Measurements from ENCODE around the gene CFAP69.

DNA sequence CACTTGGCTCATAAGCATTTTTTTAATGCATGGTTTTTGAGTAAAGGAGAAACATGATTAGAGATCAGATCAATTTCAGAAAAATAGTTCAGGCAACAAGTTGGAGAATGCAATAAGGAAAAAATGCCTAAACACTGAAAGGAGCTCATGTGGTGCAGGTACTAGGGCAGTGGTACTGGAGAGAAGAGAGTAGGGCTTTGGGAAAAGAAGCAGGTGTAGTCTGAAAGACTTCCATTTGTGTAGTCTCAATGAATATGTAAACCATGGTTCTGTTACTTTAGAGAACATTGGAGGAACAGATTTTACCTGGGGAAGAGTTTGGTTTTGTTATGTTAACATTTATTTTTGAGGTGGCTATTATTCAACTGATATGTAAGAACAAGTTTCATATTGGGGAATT lies 107.0 kb downstream of the CFAP69 start:
- TF ChIP-seq CTBP1 (IDR thresholded peaks at IDR 0.05; ENCODE audit: borderline replicate concordance) (no peak), ELF4 (IDR thresholded peaks at IDR 0.05) (no peak), HDGF (IDR thresholded peaks at IDR 0.05; ENCODE audit: borderline replicate concordance) (no peak), FOXM1 (IDR thresholded peaks at IDR 0.05; ENCODE audit: borderline replicate concordance) (no peak)
